WERI-Rb-1 (cell line): Measurements from ENCODE around the gene GRK1.

Experiments used
- DNase-seq: peaks from one replicate; pipeline ENCODE4 v3.0.0-alpha.2; 2020
- H3K27ac ChIP-seq: fragments of 250-450 bp; sonication (Bioruptor Pico); 2 replicates; pipeline ENCODE4 v1.5.1; 2020; ENCODE audit warnings: mild to moderate bottlenecking, moderate library complexity
- H3K27me3 ChIP-seq: fragments of 250-450 bp; sonication (Bioruptor Pico); 2 replicates; pipeline ENCODE4 v1.5.1; 2021; ENCODE audit warnings: mild to moderate bottlenecking, low read depth, moderate library complexity; ENCODE audit not compliant: insufficient read depth, severe bottlenecking
- H3K36me3 ChIP-seq: fragments of 250-450 bp; sonication (Bioruptor Pico); 2 replicates; pipeline ENCODE4 v1.5.1; 2020; ENCODE audit warnings: mild to moderate bottlenecking, moderate library complexity
- H3K4me3 ChIP-seq: 2 replicates; pipeline ENCODE4 v1.5.1; 2011; ENCODE audit warnings: low read depth, mild to moderate bottlenecking, control low read depth, low read length
- H3K9me3 ChIP-seq: fragments of 250-450 bp; sonication (Bioruptor Pico); 2 replicates; pipeline ENCODE4 v1.5.1; 2021; ENCODE audit warnings: mild to moderate bottlenecking, moderate library complexity; ENCODE audit not compliant: severe bottlenecking
- TF ChIP-seq, protein P1 (sequence below): IDR thresholded peaks from 2 replicates; pipeline ENCODE4 v1.5.1; 2011; ENCODE audit warnings: low read depth, mild to moderate bottlenecking, control low read depth, inconsistent platforms, low read length

GRK1 gene

GRCh38 chr13:113767366-113767765, 100.3 kb downstream of the GRK1 start:
- TF ChIP-seq, protein P1, sequence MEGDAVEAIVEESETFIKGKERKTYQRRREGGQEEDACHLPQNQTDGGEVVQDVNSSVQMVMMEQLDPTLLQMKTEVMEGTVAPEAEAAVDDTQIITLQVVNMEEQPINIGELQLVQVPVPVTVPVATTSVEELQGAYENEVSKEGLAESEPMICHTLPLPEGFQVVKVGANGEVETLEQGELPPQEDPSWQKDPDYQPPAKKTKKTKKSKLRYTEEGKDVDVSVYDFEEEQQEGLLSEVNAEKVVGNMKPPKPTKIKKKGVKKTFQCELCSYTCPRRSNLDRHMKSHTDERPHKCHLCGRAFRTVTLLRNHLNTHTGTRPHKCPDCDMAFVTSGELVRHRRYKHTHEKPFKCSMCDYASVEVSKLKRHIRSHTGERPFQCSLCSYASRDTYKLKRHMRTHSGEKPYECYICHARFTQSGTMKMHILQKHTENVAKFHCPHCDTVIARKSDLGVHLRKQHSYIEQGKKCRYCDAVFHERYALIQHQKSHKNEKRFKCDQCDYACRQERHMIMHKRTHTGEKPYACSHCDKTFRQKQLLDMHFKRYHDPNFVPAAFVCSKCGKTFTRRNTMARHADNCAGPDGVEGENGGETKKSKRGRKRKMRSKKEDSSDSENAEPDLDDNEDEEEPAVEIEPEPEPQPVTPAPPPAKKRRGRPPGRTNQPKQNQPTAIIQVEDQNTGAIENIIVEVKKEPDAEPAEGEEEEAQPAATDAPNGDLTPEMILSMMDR: no peak
- Histone ChIP-seq H3K36me3 (no peaks in the 10 kb centered on the region), H3K9me3 (peaks cover 6% of the 10 kb centered on the region), H3K27ac (no peak overlapping the region), H3K4me3 (no peak overlapping the region), H3K27me3 (no peaks in the 10 kb centered on the region)
- DNase-seq: no peak

- DNase-seq: no peak
- TF ChIP-seq, protein P1: no peak
These were observed 101.2 kb downstream of the GRK1 start for GRCh38 chr13:113768018-113768905.

GRCh38 chr13:113769106-113769505, 102.1 kb downstream of the GRK1 start:
- Histone ChIP-seq H3K9me3 (peaks cover 11% of the 10 kb centered on the region), H3K27me3 (no peaks in the 10 kb centered on the region), H3K36me3 (no peaks in the 10 kb centered on the region), H3K27ac (no peak overlapping the region), H3K4me3 (no peak overlapping the region)
- TF ChIP-seq, protein P1: no peak
- DNase-seq: no peak

More at GRCh38 chr13:113768018-113768905, 101.2 kb downstream of the GRK1 start:
- Histone ChIP-seq H3K27ac (no peak overlapping the region), H3K36me3 (no peaks in the 10 kb centered on the region), H3K9me3 (peaks cover 6% of the 10 kb centered on the region), H3K4me3 (no peak overlapping the region), H3K27me3 (no peaks in the 10 kb centered on the region)

- H3K36me3 ChIP-seq: no peaks in the 10 kb centered on the region
- no peak for DNase-seq
- H3K27ac ChIP-seq: no peak overlapping the region
- no peak overlapping the region for H3K4me3 ChIP-seq
- H3K9me3 ChIP-seq: peaks cover 18% of the 10 kb centered on the region
- H3K27me3 ChIP-seq: no peaks in the 10 kb centered on the region
- TF ChIP-seq, protein P1: no peak
These were observed 102.9 kb downstream of the GRK1 start for GRCh38 chr13:113769881-113770280.

- TF ChIP-seq, protein P1: no peak
- H3K27me3 ChIP-seq: no peaks in the 10 kb centered on the region
- no peak overlapping the region for H3K27ac ChIP-seq
- no peak overlapping the region for H3K4me3 ChIP-seq
- H3K9me3 ChIP-seq: peaks cover 20% of the 10 kb centered on the region
- no peak for DNase-seq
- no peaks in the 10 kb centered on the region for H3K36me3 ChIP-seq
These were observed 103.4 kb downstream of the GRK1 start for GRCh38 chr13:113770441-113770840.

DNA sequence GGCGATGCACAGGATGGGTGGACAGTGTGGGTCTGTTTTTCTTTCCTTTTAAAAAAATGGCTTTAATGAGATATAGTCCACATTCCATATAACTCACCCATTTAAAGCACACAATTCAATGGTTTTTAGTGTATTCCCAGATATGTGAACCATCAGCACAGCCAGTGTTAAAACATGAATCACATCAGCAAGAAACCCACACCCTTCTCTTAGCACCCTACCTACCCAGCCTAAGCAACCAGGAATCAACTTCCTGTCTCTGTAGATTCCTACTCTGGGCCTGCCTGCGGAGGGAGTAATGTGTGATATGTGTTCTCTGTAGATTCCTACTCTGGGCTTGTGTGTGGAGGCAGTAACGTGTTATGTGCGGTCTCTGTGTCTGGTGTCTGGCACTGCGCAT, 103.9 kb downstream of the GRK1 start:
- DNase-seq: no peak
- Histone ChIP-seq H3K27ac (no peak overlapping the region), H3K4me3 (no peak overlapping the region), H3K9me3 (peaks cover 20% of the 10 kb centered on the region), H3K27me3 (no peaks in the 10 kb centered on the region), H3K36me3 (no peaks in the 10 kb centered on the region)
- TF ChIP-seq, protein P1: no peak
